Activated CD8-positive, alpha-beta memory T cell treated with anti-CD3 and anti-CD28 coated beads, Interleukin-2, amount 50 U/mL, for 48 hours (primary cell): Measurements from ENCODE around the gene HDAC11.
"Not testable (repeated sequence)": the region's sequence is repeated elsewhere in the genome, so short reads cannot be mapped to it uniquely, and the experiment has no call there.

Experiments used
- DNase-seq: peaks from one replicate; pipeline ENCODE4 v3.0.0-alpha.2; 2020

Gene HDAC11

DNA sequence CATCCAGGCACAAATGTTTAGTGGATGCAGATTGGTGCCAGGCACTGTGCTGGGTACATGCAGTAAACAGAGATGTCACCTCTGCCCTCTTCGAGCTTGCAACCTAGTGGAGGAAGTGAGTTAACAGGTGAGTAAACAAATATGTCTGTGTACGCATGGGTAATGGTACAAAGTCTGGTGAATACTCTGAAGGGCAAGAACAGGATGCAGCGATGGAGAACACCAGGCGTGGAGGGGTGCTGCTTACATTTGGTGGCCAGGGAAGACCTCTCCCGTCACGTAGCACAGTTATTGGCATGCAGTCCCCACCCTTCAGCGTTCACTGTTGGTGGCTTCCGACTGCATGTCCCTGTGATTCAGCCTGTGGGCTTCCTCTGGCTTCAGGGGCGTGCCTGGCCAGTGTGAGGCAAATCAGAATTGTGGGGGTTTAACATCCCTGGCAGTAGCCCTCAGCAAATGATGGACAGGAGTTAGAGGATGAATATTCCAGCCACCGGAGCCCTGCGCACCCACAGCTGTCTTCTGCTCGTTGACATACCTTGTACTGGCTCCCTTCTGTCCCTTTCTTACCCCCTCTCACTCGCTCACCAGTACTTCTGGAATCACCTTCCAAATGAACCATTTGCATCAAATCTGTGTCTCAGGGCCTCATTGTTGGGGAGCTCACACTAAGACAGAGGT lies 9.1 kb upstream of the HDAC11 start:
- no peak for DNase-seq

DNA sequence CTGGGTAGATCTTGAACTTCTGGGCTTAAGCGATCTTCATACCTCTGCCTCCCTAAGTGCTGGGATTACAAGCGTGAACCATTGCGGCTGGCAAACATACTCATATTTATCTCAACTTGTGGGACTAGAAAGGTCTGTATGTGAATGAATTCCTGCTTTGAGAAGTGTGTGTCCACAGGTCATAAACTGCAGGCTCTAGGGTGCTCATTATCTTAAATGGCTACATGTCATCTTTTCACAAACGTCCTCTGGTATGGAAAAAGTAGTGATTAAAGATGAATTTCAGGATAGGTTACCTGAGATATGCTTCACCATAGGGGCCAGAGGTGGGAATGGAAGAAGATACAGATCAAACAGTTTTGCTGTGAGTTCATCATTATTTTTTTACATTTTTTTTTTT lies 7.8 kb upstream of the HDAC11 start:
- no peak for DNase-seq

GRCh38 chr3:13473020-13473419 lies 7.1 kb upstream of the HDAC11 start:
- no peak for DNase-seq

DNA sequence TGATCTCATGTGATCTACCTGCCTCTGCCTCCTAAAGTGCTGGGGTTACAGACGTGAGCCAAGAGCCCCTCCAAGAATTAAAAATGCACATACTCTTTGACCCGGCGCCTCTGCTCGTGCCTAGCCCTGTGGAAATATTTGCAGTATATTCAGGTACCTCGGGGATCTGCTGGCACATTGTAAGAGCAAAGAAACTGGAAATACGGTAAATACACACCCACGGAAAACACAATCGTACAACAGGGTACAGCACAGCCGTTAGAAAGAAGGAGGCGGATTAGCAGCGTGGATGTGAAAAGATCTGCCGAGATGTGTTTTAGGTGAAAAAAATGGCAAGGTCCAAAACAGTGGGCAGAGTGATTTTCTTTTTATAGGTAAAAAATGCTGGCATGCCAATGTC lies 6.1 kb upstream of the HDAC11 start:
- DNase-seq = no peak

- no peak for DNase-seq
Measured at GRCh38 chr3:13474776-13475303, 5.3 kb upstream of the HDAC11 start.

GRCh38 chr3:13475871-13476590 lies 4.1 kb upstream of the HDAC11 start:
- DNase-seq = no peak

- no peak for DNase-seq
Measured at GRCh38 chr3:13477943-13478342, 2.2 kb upstream of the HDAC11 start.

DNA sequence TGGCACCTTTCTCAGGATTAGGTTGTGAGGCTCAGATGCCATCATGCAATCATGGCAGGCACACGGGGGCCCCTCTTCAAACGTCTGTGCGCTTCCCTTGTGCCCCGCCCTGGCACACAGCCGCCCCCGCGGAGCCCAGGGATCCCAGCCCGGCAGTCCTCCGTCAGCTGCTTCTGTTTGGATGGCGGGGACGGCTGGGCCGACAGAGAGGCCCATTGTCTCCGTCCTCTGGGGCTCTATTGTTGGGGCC lies 849 bp upstream of the HDAC11 start:
- DNase-seq = peak; percentile 79

DNA sequence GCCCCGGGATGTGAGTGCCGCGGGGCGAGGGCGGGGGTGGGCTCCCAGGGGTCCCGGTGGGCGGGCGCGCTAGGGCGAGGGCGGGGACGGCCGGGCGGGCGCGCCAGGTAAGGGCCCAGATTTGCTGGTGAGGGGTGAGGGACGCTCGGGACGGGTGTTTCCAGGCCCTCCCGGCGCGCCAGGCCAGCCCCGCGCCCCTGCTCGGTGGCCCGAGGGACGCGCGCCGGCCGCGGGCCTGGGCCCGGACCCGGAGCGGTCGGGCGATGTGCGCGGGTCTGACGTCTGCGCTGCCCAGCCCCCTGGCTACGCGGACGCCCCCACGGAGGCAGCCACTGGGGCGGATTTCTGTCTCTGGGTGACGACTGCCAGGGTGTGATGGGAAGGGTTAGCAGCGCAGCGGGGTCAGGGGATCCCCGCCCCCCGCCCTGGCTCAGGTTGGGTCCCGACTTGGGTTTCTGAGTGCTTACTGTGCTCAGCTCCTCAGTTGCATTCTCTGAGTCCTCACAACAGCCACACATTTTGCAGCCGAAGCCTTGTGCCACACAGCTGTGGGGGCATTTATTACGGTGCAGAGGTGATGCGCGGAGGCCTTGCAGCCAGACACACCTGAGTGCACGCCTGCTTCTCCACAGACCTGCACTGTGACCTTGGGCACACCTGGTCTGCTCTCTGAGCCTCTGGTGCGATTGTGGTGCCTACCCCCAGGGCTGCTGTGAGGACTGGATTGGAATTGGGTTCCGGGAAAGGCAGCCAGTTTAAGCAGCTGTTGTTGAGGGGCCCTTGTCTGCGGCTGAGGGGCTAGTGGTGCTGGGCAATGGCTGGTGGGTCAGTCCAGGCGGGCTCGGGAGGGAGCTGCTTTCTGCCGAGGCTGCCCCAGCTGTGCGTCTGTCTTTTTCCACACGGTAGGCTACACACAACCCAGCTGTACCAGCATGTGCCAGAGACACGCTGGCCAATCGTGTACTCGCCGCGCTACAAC lies 523 bp downstream of the HDAC11 start:
- DNase-seq = peak; percentile 67

GRCh38 chr3:13482106-13482690 lies 2.1 kb downstream of the HDAC11 start:
- DNase-seq = no peak

DNA sequence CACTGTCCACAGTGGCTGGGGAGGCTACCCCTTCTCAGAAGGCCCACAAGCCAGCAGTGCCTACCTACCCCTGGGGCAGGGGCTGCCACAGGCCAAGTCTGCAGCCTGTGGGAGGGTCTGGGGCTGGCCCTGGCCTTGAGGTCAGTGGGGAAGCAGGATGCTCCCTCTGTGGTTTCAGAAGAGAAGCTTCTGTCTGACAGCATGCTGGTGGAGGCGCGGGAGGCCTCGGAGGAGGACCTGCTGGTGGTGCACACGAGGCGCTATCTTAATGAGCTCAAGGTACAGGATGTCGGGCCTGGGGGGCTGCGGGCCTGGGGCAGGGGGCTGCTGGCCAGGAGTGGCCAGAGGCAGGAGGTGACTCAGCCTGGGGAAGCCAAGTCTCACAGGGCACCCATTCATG lies 3.2 kb downstream of the HDAC11 start:
- DNase-seq = no peak

DNA sequence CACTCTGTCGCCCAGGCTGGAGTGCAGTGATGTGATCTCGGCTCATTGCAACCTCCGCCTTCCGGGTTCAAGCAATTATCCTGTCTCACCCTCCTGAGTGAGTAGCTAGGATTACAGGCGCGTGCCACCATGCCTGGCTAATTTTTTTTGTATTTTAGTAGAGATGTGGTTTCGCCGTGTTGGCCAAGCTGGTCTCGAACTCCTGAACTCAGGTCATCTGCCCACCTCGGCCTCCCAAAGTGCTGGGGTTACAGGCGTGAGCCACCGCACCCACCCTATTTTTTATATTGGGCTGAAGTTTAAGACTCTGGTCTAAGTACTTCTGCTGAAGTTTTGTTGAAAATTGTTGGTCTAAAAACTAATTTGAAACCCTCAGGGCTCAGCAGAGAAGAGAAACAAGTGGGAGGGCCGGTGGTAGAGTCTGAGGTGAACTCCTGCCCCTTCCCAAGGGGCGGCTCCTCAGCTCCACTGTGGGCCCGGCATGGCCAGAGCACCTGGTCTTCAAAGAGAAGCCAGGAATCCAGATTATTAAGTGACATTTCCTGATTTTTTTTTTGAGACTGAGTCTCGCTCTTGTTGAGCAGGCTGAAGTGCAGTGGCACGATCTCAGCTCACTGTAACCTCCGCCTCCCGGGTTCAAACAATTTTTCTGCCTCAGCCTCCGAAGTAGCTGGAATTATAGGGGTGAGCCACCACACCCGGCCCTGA lies 4.0 kb downstream of the HDAC11 start:
- no peak for DNase-seq

DNA sequence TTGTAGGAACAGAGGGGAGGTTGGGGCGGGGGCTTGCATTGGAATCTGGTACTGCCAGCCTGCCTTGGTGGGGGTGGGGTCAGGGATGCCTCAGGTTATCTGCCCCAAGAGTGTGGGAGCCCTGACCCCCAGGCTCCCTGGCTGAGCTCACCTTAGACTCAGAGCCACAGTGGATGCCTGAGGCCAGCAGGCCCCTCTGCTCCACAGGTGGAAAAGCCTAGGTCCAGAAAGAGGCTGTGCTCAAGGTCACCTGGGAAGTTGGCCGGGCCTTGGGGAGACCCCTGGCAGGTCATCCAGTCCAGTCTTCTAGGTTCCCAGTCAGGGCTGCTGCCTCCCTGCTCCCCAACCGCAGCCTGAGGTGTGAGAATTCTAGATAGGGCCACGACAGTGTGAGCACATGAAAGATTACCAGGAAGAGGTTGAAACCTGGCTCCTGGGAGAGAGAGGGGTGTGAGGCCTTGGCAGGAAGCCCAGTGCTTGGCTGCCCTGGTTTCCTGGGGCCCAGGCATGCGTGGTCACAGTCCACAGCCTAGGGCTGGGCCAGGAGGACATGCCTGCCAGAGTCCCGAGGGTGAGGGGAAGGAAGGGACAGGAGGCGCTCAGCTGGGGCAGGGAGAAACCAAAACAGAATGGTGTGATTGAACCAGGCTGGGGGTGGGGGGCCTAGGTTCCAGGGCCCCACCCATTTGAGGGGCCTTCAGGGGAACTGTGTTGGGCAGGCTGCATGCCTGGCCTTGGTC lies 4.9 kb downstream of the HDAC11 start:
- DNase-seq = no peak

GRCh38 chr3:13485630-13486562 lies 5.8 kb downstream of the HDAC11 start:
- DNase-seq = not testable (repeated sequence)

DNA sequence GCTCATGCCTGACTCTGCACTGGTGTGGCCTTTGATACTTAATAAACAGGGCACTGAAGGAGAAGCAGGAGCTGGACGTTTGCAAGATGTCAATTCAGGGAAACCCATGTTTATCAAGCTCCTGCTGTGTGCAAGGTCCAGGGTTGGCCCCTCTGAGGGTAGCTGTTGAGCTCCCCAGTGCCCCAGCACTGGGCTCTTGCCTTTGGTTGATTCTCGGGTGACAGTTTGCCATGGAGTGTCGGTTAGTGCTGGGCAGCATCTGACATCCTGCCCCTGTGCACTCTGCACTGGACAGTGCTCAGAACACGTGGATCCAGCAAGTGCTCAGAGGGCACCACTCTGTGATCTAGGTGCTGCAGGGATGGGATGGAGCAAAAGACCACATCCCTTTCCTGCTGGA lies 7.3 kb downstream of the HDAC11 start:
- DNase-seq = no peak

DNA sequence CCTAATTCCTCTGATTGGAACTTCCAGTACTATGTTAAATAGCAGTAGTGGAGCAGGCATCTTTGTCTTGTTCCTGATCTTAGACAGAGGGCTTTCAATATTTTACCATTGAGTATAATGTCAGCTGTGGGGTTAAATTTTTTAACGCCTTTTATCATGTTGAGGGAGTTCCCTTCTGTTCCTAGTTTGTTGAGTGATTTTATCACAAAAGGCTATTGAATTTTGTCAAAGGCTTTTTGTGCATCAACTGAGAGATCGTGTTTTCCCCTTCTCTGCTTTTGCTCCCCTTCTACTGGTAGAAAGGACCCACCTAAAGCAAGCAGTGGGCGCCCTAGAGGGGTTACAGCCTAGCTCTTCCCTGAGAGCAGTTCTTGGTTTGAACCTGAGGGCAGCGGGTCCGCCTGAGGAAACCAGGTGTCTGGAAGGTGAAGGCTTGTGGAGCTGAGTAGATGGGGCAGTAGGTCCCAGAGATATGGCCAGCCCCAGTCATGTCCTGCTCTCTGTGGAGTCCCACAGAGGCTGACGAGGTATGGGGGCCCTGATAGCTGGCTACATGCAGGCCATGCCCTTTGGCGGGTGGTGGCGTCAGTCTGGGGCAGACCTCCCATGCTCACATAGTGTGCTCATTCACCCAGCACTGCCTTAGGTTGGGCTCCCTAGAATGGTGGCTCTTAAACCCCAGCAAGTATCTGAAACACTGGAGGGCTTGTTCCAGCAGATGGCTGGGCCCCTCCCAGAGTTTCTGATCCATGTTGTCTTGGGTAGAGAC lies 11.3 kb downstream of the HDAC11 start:
- DNase-seq = no peak

DNA sequence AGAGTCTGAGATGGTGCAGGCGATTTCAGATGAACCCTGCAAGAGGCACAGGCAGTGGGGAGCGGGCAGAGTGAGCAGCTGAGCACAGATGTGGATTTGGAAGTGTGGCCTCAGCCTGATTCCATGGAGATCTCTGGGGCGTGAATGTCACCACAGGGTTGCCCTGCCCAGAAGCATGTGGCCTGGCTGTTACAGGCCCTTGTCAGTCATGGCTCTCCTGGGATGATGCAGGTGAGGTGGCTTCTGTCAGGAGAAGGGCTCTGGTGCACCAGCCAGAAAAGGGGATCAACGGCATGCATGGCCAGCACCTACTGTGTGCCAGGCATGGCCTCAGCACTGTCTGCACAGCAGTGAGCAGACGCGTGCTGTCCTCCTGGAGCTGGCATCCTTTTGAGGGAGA lies 11.9 kb downstream of the HDAC11 start:
- no peak for DNase-seq

- DNase-seq = no peak
Measured at GRCh38 chr3:13492976-13493866, 13.1 kb downstream of the HDAC11 start.
